Breast epithelium (tissue), 4 donors: ENCODE data around the gene ABTB1. TPM values are rescaled to one million over a fixed set of nuclear protein-coding genes. Genes with fewer than 3 reads are reported as not detected.

ENCODE experiments used
- DNase-seq, 2 donors: peaks; one replicate each; pipeline ENCODE4 v3.0.0-alpha.2; 2019; ENCODE audit warnings: low spot score in 2 of 2
- H3K27ac ChIP-seq, 2 donors: fragments of 200-600 bp; sonication (generic) in 1 of 2; one replicate each; pipeline ENCODE4 v1.5.1; 2016 to 2019; ENCODE audit warnings: mild to moderate bottlenecking in 1 of 2
- H3K27me3 ChIP-seq, 2 donors: fragments of 200-600 bp; sonication (generic) in 1 of 2; one replicate each; pipeline versions ENCODE4 v1.5.1 to v1.6.0; 2017 to 2019; ENCODE audit warnings: control low read depth in 1 of 2, mild to moderate bottlenecking in 1 of 2
- H3K36me3 ChIP-seq: fragments of 200-600 bp; one replicate; pipeline ENCODE4 v1.5.1; 2019
- H3K4me1 ChIP-seq, 2 donors: fragments of 200-600 bp; sonication (generic); one replicate each; pipeline ENCODE4 v1.5.1; 2016 to 2019; ENCODE audit warnings: control low read depth in 1 of 2
- H3K4me3 ChIP-seq, 3 donors: fragments of 200-600 bp; sonication (generic); 1 replicate in 2 of 3; 2 replicates in 1 of 3; pipeline ENCODE4 v1.5.1; 2016 to 2019; ENCODE audit warnings: mild to moderate bottlenecking in 3 of 3, moderate library complexity in 2 of 3
- H3K9me3 ChIP-seq, 2 donors: fragments of 200-600 bp; sonication (generic) in 1 of 2; one replicate each; pipeline ENCODE4 v1.5.1; 2016 to 2019; ENCODE audit warnings: control low read depth in 1 of 2
- POLR2A ChIP-seq: fragments of 450-650 bp; IDR thresholded peaks from one replicate; pipeline ENCODE4 v1.6.1; 2016; ENCODE audit warnings: antibody characterized with exemption, mild to moderate bottlenecking, moderate library complexity
- POLR2AphosphoS5 ChIP-seq, 3 donors: sonication (generic); formaldehyde crosslinking; IDR thresholded peaks; one replicate each; pipeline ENCODE4 v1.6.1; 2017; ENCODE audit warnings: antibody characterized with exemption in 3 of 3
- intact Hi-C: fragments of 100-400 bp; cut with DNase I; formaldehyde crosslinking; loops from one replicate; pipeline ENCODE4 v1.15.1; 2023; ENCODE audit warnings: low total_unique reads
- total RNA-seq, 3 donors: library from RNA; depleted of rRNA; stranded (reverse); fragments of >200 nt; gene quantifications; one replicate each; pipeline ENCODE4 v1.1.0, GENCODE V29; 2016
- TF ChIP-seq, protein P1 (sequence below), 3 donors: fragments of 450-650 bp; IDR thresholded peaks; one replicate each; pipeline ENCODE4 v1.5.1; 2016 to 2017; ENCODE audit warnings: antibody characterized with exemption in 3 of 3, mild to moderate bottlenecking in 3 of 3, moderate library complexity in 3 of 3

The ABTB1 gene
- total RNA-seq, 3 donors from 2014 or later = 32.0 to 43.6 (median 40.2) TPM

- H3K27me3 ChIP-seq = no peaks in the 10 kb centered on the region
- H3K27ac ChIP-seq = no peak overlapping the region
- no peak for DNase-seq
- H3K36me3 ChIP-seq = no peaks in the 10 kb centered on the region
- no peaks in the 10 kb centered on the region for H3K4me1 ChIP-seq
- intact Hi-C loops = no loop called here
- no peaks in the 10 kb centered on the region for H3K9me3 ChIP-seq
- TF ChIP-seq POLR2AphosphoS5 (IDR thresholded peaks at IDR 0.05) (no peak), POLR2A (no peak)
- TF ChIP-seq, protein P1, sequence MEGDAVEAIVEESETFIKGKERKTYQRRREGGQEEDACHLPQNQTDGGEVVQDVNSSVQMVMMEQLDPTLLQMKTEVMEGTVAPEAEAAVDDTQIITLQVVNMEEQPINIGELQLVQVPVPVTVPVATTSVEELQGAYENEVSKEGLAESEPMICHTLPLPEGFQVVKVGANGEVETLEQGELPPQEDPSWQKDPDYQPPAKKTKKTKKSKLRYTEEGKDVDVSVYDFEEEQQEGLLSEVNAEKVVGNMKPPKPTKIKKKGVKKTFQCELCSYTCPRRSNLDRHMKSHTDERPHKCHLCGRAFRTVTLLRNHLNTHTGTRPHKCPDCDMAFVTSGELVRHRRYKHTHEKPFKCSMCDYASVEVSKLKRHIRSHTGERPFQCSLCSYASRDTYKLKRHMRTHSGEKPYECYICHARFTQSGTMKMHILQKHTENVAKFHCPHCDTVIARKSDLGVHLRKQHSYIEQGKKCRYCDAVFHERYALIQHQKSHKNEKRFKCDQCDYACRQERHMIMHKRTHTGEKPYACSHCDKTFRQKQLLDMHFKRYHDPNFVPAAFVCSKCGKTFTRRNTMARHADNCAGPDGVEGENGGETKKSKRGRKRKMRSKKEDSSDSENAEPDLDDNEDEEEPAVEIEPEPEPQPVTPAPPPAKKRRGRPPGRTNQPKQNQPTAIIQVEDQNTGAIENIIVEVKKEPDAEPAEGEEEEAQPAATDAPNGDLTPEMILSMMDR (IDR thresholded peaks at IDR 0.05) = no peak
- H3K4me3 ChIP-seq = no peak overlapping the region
These were observed 15.8 kb upstream of the ABTB1 start for GRCh38 chr3:127656906-127657305.

- Histone ChIP-seq H3K36me3 (no peaks in the 10 kb centered on the region), H3K27me3 (no peaks in the 10 kb centered on the region), H3K4me1 (no peaks in the 10 kb centered on the region), H3K4me3 (no peak overlapping the region), H3K27ac (no peak overlapping the region), H3K9me3 (no peaks in the 10 kb centered on the region)
- DNase-seq = no peak
- intact Hi-C loops = no loop called here
- TF ChIP-seq POLR2A = no peak
- TF ChIP-seq, protein P1 (IDR thresholded peaks at IDR 0.05) = no peak
- TF ChIP-seq POLR2AphosphoS5 (IDR thresholded peaks at IDR 0.05) = no peak
These were observed 14.5 kb upstream of the ABTB1 start for GRCh38 chr3:127658234-127658633.

- intact Hi-C loops = loop anchor here (10.0 kb wide), 1 partner anchor 314 kb away; no protein-coding TSS in a partner anchor
- TF ChIP-seq POLR2AphosphoS5 (IDR thresholded peaks at IDR 0.05) (no peak), POLR2A (no peak)
- TF ChIP-seq, protein P1 (IDR thresholded peaks at IDR 0.05) = no peak
- no peak for DNase-seq
- no peaks in the 10 kb centered on the region for H3K9me3 ChIP-seq
- no peaks in the 10 kb centered on the region for H3K36me3 ChIP-seq
- H3K27me3 ChIP-seq = no peaks in the 10 kb centered on the region
- H3K4me3 ChIP-seq = no peak overlapping the region
- H3K4me1 ChIP-seq = no peaks in the 10 kb centered on the region
- no peak overlapping the region for H3K27ac ChIP-seq
These were observed 12.0 kb upstream of the ABTB1 start for GRCh38 chr3:127660621-127661251.

DNA sequence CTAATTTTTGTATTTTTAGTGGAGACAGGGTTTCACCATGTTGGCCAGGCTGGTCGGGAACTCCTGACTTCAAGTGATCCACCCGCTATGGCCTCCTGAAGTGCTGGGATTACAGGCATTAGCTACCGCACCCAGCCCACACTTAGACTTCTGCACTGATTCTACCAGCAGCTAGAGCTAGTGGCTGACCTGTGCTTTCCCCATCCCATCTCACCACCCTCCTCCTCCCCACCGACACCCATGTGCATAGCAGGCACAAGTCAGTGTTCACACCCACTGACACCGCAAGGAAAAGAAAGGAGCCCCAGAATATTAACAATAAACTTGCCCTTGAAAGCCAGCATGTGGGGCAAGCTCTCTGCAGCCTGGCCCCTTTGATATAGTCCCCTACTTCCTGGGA is 11.2 kb upstream of the ABTB1 start:
- Histone ChIP-seq H3K36me3 (no peaks in the 10 kb centered on the region), H3K27me3 (no peaks in the 10 kb centered on the region), H3K4me3 (no peak overlapping the region), H3K4me1 (no peaks in the 10 kb centered on the region), H3K9me3 (no peaks in the 10 kb centered on the region), H3K27ac (no peak overlapping the region)
- no peak for DNase-seq
- intact Hi-C loops = loop anchor here (10.0 kb wide), 1 partner anchor 313 kb away; no protein-coding TSS in a partner anchor
- TF ChIP-seq, protein P1 (IDR thresholded peaks at IDR 0.05) = no peak
- TF ChIP-seq POLR2A = no peak
- no peak for TF ChIP-seq POLR2AphosphoS5 (IDR thresholded peaks at IDR 0.05)

GRCh38 chr3:127662001-127662469 is 10.7 kb upstream of the ABTB1 start:
- intact Hi-C loops = loop anchor here (10.0 kb wide), 1 partner anchor 313 kb away; no protein-coding TSS in a partner anchor
- no peak overlapping the region for H3K27ac ChIP-seq
- H3K4me3 ChIP-seq = no peak overlapping the region
- TF ChIP-seq, protein P1 (IDR thresholded peaks at IDR 0.05) = no peak
- TF ChIP-seq POLR2AphosphoS5 (IDR thresholded peaks at IDR 0.05) = no peak
- no peaks in the 10 kb centered on the region for H3K36me3 ChIP-seq
- no peaks in the 10 kb centered on the region for H3K4me1 ChIP-seq
- no peaks in the 10 kb centered on the region for H3K9me3 ChIP-seq
- H3K27me3 ChIP-seq = no peaks in the 10 kb centered on the region
- DNase-seq = no peak
